ENCODE results near the gene OLFM2.

DNA sequence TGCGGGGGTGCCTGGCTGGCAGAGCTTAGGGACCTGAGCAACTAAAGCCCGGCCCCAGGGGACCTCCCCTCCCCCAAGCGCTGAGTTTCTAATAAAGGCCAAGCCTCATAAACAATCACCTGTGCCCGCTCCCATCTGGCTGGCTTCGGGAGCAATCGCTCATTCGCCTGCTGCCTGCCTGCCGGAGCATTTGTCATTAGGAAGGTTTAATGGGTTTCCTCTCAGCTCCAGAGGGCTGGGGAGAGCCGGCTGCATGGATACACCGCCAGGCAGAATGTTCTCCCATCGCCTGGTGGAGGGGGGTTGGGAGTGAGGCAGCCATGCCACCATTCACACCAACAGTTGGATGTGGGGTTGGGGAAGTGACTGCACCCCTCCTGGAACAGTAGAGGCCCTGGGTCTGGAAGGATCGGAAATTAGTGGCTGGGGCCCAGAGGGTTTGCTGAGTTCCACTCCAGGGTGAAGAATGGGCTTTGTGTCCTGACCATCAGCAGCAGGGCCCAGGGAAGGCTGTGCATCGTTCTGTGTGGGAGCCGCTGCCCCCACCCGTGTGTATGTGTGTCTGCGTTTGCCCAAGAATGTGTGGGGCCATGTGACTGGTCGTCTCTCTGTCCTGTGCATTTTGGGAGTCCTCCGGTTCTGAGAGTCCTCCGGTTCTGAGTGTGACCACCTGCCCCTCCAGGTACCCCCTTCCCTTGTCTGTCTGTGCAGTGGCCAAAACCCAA, 85.9 kb downstream of the OLFM2 start:
- TF ChIP-seq ZNF274 (IDR thresholded peaks at IDR 0.05; ENCODE audit: low read depth, low read length), result no peak
- TF ChIP-seq YY1 (IDR thresholded peaks at IDR 0.05; ENCODE audit: insufficient read depth, insufficient read length), result no peak
